Loucy (cell line): Measurements from ENCODE around the gene SGCA.

Experiments
- H2AFZ ChIP-seq: fragments of 200-600 bp; sonication (generic); 2 replicates; pipeline ENCODE4 v1.6.0; 2016; ENCODE audit warnings: antibody characterized with exemption, mild to moderate bottlenecking, low read length, moderate library complexity
- H3F3A ChIP-seq: fragments of 200-600 bp; 2 replicates; pipeline ENCODE4 v1.6.0; 2016; ENCODE audit warnings: antibody characterized with exemption, low read depth, mild to moderate bottlenecking
- H3K27me3 ChIP-seq: fragments of 200-600 bp; sonication (generic); 2 replicates; pipeline ENCODE4 v1.6.1; 2014; ENCODE audit warnings: low read length, mild to moderate bottlenecking; ENCODE audit not compliant: insufficient read depth, poor library complexity, severe bottlenecking
- H3K36me3 ChIP-seq: fragments of 200-600 bp; sonication (generic); 2 replicates; pipeline ENCODE4 v1.6.1; 2016; ENCODE audit warnings: low read length; ENCODE audit not compliant: insufficient read depth
- H3K4me1 ChIP-seq: fragments of 200-600 bp; sonication (generic); 2 replicates; pipeline ENCODE4 v1.5.1; 2014; ENCODE audit warnings: low read length, mild to moderate bottlenecking; ENCODE audit not compliant: insufficient read depth, poor library complexity, severe bottlenecking
- H3K4me2 ChIP-seq: fragments of 200-600 bp; sonication (generic); 2 replicates; pipeline ENCODE4 v1.6.0; 2014; ENCODE audit warnings: antibody characterized with exemption, low read length, low read depth, mild to moderate bottlenecking; ENCODE audit not compliant: poor library complexity, severe bottlenecking
- H3K4me3 ChIP-seq: fragments of 200-600 bp; sonication (generic); 2 replicates; pipeline ENCODE4 v1.5.1; 2014; ENCODE audit warnings: low read length, mild to moderate bottlenecking, mixed read lengths; ENCODE audit not compliant: poor library complexity, severe bottlenecking
- H3K79me2 ChIP-seq: fragments of 200-600 bp; sonication (generic); 2 replicates; pipeline ENCODE4 v1.6.1; 2014; ENCODE audit warnings: low read length; ENCODE audit not compliant: insufficient read depth
- H3K9ac ChIP-seq: fragments of 200-600 bp; sonication (generic); 2 replicates; pipeline ENCODE4 v1.6.0; 2014; ENCODE audit warnings: mild to moderate bottlenecking, low read depth, low read length, moderate library complexity; ENCODE audit not compliant: poor library complexity, severe bottlenecking
- H3K9me2 ChIP-seq: fragments of 200-600 bp; sonication (generic); replicated peaks from 2 replicates; pipeline ENCODE4 v1.6.1; 2016; ENCODE audit warnings: low read depth, low read length, mixed read lengths
- H3K9me3 ChIP-seq: fragments of 200-600 bp; sonication (generic); 2 replicates; pipeline ENCODE4 v1.6.1; 2014; ENCODE audit warnings: mild to moderate bottlenecking, antibody characterized with exemption, low read length, low read depth; ENCODE audit not compliant: insufficient read depth
- H4K20me1 ChIP-seq: fragments of 200-600 bp; sonication (generic); 2 replicates; pipeline ENCODE4 v1.6.0; 2014; ENCODE audit warnings: antibody characterized with exemption, low read length, mild to moderate bottlenecking; ENCODE audit not compliant: insufficient read depth, poor library complexity, severe bottlenecking
- EZH2phosphoT487 ChIP-seq: fragments of 200-600 bp; IDR thresholded peaks from 2 replicates; pipeline ENCODE4 v1.6.1; 2018; ENCODE audit warnings: antibody characterized with exemption, mild to moderate bottlenecking, moderate library complexity, borderline replicate concordance
- TF ChIP-seq, protein P1 (sequence below): fragments of 200-600 bp; sonication (generic); conservative IDR thresholded peaks from 2 replicates; pipeline ENCODE4 v1.5.1; 2014; ENCODE audit warnings: mild to moderate bottlenecking, antibody characterized with exemption, low read length

The SGCA gene

DNA sequence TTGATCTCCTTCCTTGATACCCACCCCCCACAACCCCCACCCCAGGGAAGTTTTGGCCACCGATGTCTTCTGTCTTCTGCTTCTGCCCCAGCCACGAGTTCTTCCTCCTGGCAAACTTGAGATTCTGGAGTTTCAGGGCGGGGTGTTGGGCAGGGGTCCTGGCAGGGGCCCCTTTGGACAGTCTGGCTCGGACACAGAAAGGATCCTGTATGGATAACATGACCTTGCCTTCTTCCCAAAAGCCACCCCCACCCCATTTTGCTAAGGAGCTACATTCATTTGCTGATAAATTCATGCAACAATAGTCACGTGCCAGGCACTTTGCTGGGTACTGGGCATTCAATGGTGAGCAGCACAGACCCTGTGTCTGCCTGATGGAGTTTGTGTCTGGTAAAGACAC, 41.5 kb downstream of the SGCA start:
- no peaks in the 10 kb centered on the region for H3K9me2 ChIP-seq
- no peak overlapping the region for H3K9ac ChIP-seq
- no peak overlapping the region for H3K4me3 ChIP-seq
- no peaks in the 10 kb centered on the region for H3K79me2 ChIP-seq
- no peaks in the 10 kb centered on the region for H3F3A ChIP-seq
- no peaks in the 10 kb centered on the region for H3K27me3 ChIP-seq
- no peak overlapping the region; the same call in 1 of the 2 replicates for H2AFZ ChIP-seq
- H3K4me1 ChIP-seq, result peaks cover 3% of the 10 kb centered on the region
- no peaks in the 10 kb centered on the region for H3K36me3 ChIP-seq
- peak overlapping the region; percentile 53 for H3K4me2 ChIP-seq
- H3K9me3 ChIP-seq, result no peaks in the 10 kb centered on the region
- TF ChIP-seq, protein P1, sequence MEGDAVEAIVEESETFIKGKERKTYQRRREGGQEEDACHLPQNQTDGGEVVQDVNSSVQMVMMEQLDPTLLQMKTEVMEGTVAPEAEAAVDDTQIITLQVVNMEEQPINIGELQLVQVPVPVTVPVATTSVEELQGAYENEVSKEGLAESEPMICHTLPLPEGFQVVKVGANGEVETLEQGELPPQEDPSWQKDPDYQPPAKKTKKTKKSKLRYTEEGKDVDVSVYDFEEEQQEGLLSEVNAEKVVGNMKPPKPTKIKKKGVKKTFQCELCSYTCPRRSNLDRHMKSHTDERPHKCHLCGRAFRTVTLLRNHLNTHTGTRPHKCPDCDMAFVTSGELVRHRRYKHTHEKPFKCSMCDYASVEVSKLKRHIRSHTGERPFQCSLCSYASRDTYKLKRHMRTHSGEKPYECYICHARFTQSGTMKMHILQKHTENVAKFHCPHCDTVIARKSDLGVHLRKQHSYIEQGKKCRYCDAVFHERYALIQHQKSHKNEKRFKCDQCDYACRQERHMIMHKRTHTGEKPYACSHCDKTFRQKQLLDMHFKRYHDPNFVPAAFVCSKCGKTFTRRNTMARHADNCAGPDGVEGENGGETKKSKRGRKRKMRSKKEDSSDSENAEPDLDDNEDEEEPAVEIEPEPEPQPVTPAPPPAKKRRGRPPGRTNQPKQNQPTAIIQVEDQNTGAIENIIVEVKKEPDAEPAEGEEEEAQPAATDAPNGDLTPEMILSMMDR, result no peak
- no peak for TF ChIP-seq EZH2phosphoT487
- H4K20me1 ChIP-seq, result no peaks in the 10 kb centered on the region

DNA sequence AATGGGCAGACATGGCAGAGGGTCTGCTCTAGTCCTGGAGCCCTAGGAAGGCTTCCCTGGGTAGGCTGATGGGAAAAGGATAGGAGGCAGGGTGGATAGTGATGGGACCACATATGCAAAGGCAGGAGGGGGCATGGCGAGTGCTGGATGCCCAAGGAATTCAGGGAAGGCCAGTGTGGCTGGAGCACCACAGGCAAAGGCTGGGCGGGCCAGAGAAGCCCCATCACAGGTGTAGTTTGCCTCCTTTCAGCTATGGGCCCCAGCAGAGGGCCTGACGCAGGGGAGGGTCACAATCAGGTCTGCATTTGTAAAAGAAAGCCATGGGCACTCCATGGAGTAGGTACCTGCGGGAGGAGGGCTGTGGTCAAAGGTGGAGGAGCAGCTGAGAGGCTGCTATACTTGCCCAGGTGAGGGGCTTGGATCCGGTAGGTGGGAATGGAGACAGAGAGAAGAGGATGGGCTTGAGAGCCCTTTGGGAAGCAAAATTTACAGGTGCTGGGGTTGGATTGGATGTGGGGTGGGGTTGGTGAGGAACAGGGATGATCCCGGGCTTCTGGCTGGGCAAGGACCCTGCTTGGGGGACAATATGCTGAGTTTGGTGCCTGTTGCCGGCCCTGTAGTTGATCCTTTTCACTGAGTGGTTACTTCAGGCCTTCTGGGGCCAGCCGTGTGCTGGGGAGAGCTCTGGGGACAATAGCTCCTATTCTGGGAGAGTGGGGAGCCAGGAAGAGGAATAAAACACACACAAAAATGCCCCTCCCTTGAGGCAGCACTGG, 42.2 kb downstream of the SGCA start:
- no peaks in the 10 kb centered on the region for H4K20me1 ChIP-seq
- no peak overlapping the region for H2AFZ ChIP-seq
- peaks cover 3% of the 10 kb centered on the region for H3K4me1 ChIP-seq
- H3K79me2 ChIP-seq, result no peaks in the 10 kb centered on the region
- no peaks in the 10 kb centered on the region for H3K9me3 ChIP-seq
- H3K4me2 ChIP-seq, result no peak overlapping the region
- H3K27me3 ChIP-seq, result no peaks in the 10 kb centered on the region
- H3K4me3 ChIP-seq, result no peak overlapping the region
- H3K9me2 ChIP-seq, result no peaks in the 10 kb centered on the region
- no peak overlapping the region for H3K9ac ChIP-seq
- H3K36me3 ChIP-seq, result no peaks in the 10 kb centered on the region
- no peaks in the 10 kb centered on the region for H3F3A ChIP-seq
- TF ChIP-seq EZH2phosphoT487, result no peak
- TF ChIP-seq, protein P1, result no peak

DNA sequence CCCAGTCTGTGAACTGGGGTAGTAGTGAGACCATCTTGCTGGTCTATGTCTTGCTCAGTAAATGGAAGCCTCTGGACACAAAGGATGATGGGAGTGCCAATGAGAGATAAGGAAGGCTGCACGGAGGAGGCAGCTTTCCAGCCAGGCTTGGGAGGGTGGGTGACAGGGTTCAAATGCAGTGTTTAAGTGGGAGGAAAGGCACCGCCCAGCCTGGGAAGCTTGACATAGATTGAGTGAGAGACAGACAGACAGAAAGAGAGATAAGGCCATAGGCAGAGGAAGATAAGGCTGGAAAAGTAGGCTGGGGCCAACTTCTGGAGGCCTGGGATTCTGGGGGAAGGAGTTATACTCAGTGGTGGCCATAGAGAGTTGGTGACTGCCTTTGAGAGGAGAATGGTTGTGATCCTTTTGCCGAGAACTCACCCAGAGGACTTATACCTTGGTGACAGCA, 42.8 kb downstream of the SGCA start:
- TF ChIP-seq, protein P1, result no peak
- no peak for TF ChIP-seq EZH2phosphoT487

More for the DNA sequence above, 42.8 kb downstream of the SGCA start:
- Histone ChIP-seq H2AFZ (no peak overlapping the region), H3K9me2 (no peaks in the 10 kb centered on the region), H3K9me3 (no peaks in the 10 kb centered on the region), H3F3A (no peaks in the 10 kb centered on the region), H3K4me3 (no peak overlapping the region), H3K9ac (no peak overlapping the region), H3K4me2 (no peak overlapping the region), H3K4me1 (peaks cover 3% of the 10 kb centered on the region), H4K20me1 (no peaks in the 10 kb centered on the region), H3K36me3 (no peaks in the 10 kb centered on the region), H3K27me3 (no peaks in the 10 kb centered on the region), H3K79me2 (no peaks in the 10 kb centered on the region)
